Ishikawa (cell line): Measurements from ENCODE around the gene DCDC2.
A peak's percentile ranks its signal among the peaks of the same experiment; 100 is the strongest.

Experiments
- CEBPB ChIP-seq: IDR thresholded peaks from 2 replicates; pipeline ENCODE4 v1.6.1; 2012
- CREB1 ChIP-seq: IDR thresholded peaks from 2 replicates; pipeline ENCODE4 v1.6.1; 2012; ENCODE audit warnings: low read depth
- EGR1 ChIP-seq: IDR thresholded peaks from 2 replicates; pipeline ENCODE4 v1.6.1; 2012
- EP300 ChIP-seq: IDR thresholded peaks from 2 replicates; pipeline ENCODE4 v1.6.1; 2012; ENCODE audit warnings: borderline replicate concordance
- FOXM1 ChIP-seq: IDR thresholded peaks from 2 replicates; pipeline ENCODE4 v1.6.1; 2012; ENCODE audit warnings: low read depth, borderline replicate concordance
- MAX ChIP-seq: IDR thresholded peaks from 2 replicates; pipeline ENCODE4 v1.6.1; 2012
- NFIC ChIP-seq: IDR thresholded peaks from 2 replicates; pipeline ENCODE4 v1.6.1; 2012
- RAD21 ChIP-seq: IDR thresholded peaks from 2 replicates; pipeline ENCODE4 v1.6.1; 2012; ENCODE audit warnings: low read depth
- REST ChIP-seq: IDR thresholded peaks from 2 replicates; pipeline ENCODE4 v1.6.1; 2012; ENCODE audit warnings: low read depth, mild to moderate bottlenecking
- TAF1 ChIP-seq: IDR thresholded peaks from 2 replicates; pipeline ENCODE4 v1.6.1; 2012; ENCODE audit warnings: low read depth, mild to moderate bottlenecking
- TCF12 ChIP-seq: IDR thresholded peaks from 2 replicates; pipeline ENCODE4 v1.6.1; 2012; ENCODE audit warnings: low read depth
- TEAD4 ChIP-seq: IDR thresholded peaks from 2 replicates; pipeline ENCODE4 v1.6.1; 2012
- USF1 ChIP-seq: IDR thresholded peaks from 2 replicates; pipeline ENCODE4 v1.6.1; 2012
- YY1 ChIP-seq: IDR thresholded peaks from 2 replicates; pipeline ENCODE4 v1.6.1; 2012; ENCODE audit warnings: low read depth
- ZBTB7A ChIP-seq: IDR thresholded peaks from 2 replicates; pipeline ENCODE4 v1.6.1; 2012; ENCODE audit warnings: low read depth

The DCDC2 gene

GRCh38 chr6:24126586-24127192, 231.2 kb downstream of the DCDC2 start:
- TF ChIP-seq CREB1 = no peak
- TF ChIP-seq MAX = peak; percentile 46; the same call in 1 of the 2 replicates
- TF ChIP-seq REST = peak; percentile 92

DNA sequence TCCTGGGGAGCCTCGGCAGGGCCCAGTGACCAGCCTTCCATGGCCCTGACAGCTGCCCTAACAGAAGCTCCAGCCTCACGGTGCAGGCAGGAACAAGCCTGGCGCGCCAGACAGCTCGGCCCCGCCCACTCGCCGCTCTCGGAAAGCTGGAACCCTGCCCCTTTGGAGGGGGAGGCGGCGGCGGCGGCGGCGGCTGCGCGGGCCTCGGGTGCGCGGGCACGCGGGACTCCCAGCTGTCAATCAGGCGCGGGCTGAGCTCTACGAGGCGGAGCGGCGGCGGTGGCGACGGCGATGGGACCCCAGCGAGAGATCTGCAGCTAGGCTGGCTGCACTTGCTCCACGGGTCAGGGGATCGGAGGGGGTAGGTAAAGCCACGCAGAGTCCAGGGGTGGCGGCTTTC, 231.9 kb downstream of the DCDC2 start, which contains the start of gene NRSN1:
TSS of gene NRSN1 (plus strand) at position 236 of the 400 bp plus-strand sequence. CDS start 8,113 bp downstream, outside the sequence.
- TF ChIP-seq NFIC = no peak
- no peak for TF ChIP-seq TCF12
- TF ChIP-seq REST = no peak
- no peak for TF ChIP-seq USF1
- TF ChIP-seq EGR1 = no peak
- no peak for TF ChIP-seq CEBPB
- no peak for TF ChIP-seq TEAD4
- TF ChIP-seq CREB1 = no peak
- no peak for TF ChIP-seq ZBTB7A
- no peak for TF ChIP-seq FOXM1
- no peak for TF ChIP-seq MAX
- TF ChIP-seq EP300 = no peak
- TF ChIP-seq RAD21 = no peak
- TF ChIP-seq TAF1 = no peak
- no peak for TF ChIP-seq YY1

DNA sequence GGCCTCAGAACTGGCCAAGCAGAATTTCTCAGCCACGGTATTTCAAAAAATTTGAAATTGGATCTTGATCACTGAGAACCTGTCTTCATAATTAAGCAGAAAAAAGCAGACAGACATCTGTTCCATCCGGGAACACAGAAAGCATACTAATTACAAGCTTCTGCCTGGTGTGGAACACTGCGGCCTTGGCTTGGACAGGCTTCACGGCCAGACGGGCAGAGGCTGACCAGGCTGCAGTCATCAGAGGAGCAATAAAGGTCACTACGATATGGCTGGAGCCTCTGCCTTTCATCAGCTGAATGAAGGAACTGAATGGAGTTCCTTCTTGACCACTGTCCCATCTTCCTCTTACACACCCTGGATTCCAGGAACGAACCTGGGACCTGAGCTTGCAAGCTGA, 235.7 kb downstream of the DCDC2 start:
- no peak for TF ChIP-seq TAF1
